NCI-H146 treated with DMSO at 0.1 percent for 48 hours (cell line): Measurements from ENCODE around the gene MPHOSPH8.
"Not testable (repeated sequence)": the region's sequence is repeated elsewhere in the genome, so short reads cannot be mapped to it uniquely, and the experiment has no call there.

Experiments
- DNase-seq: peaks from one replicate; lab custom pipeline; 2025; ENCODE audit not compliant: unreplicated experiment; lab: John Stamatoyannopoulos, UW

The MPHOSPH8 gene

GRCh38 chr13:19680751-19681150 is 47.3 kb downstream of the MPHOSPH8 start:
- no peak for DNase-seq

GRCh38 chr13:19681517-19681916 is 48.1 kb downstream of the MPHOSPH8 start:
- DNase-seq: no peak

GRCh38 chr13:19685034-19685433 is 51.6 kb downstream of the MPHOSPH8 start:
- no peak for DNase-seq

DNA sequence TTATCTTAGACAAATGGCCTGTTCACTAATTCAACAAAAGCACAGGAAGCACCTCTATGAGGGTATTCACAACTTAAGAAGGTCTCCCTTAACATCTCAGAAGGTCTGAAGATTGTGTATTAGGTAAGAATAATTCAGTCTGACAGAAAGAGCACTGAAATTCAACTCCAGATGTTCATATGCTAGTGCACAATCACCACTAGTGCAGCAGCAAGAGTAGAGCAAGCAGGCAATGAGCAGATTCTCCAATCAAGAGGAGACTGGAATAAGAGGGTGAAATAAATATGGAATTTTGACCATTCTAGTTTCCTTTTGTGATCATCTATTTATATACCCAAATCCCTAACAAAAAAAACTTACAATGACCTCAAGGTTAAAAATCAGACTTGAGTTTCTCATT is 52.0 kb downstream of the MPHOSPH8 start:
- DNase-seq: no peak

DNA sequence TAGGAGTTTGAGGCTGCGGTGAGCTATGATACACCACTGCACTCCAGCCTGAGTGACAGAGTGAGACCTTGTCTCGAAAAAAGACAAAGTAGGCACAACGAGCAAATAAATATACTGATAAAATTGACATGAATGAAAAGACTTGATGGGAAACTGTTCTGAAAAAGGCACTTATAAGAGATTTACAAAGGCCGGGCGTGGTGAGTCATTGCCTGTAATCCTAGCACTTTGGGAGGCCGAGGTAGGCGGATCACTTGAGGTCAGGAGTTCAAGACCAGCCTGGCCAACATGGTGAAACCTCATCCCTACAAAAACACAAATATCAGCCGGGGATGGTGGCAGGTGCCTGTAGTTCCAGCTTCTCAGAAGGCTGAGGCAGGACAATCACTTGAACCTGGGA is 58.0 kb downstream of the MPHOSPH8 start:
- not testable (repeated sequence) for DNase-seq

DNA sequence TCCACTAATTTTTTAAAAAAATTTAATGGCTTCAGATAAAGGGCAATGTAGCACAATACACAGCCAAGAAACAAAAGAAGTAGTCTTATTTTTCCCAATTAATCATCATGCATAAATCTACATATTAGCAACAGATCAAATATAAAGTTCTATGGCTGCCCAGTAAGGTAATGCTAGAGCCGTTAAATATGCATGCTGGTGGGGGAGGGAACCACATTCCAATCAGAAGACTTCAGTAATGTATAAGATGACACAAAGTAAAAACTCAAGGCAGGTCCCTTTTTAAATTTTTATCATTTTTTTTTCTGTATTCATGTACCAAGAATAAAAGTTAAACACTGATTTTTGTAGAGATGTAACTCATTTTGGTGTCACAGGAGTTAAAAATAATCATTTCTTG is 62.0 kb downstream of the MPHOSPH8 start:
- no peak for DNase-seq

- no peak for DNase-seq
Observed at GRCh38 chr13:19695829-19696228, 62.4 kb downstream of the MPHOSPH8 start.

GRCh38 chr13:19700963-19701362 is 67.5 kb downstream of the MPHOSPH8 start:
- not testable (repeated sequence) for DNase-seq

DNA sequence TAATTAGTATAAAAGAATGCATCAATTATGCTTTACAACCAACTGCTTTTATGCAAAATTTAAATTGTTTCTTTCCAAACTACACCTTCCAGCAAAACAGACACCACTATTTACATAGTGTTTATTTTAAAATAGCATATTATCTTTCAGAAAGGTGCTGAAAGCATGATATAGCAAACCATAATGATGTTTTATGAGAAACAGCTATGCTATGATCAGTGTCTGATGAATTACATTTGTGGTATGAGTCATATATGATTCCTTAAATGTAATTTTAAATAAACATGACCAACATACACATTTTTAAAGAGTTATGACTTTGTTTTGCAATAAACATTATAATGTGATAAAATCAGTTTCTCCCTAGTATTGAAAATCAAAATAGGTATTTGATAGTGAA is 68.2 kb downstream of the MPHOSPH8 start:
- not testable (repeated sequence) for DNase-seq

GRCh38 chr13:19704256-19704655 is 70.8 kb downstream of the MPHOSPH8 start:
- not testable (repeated sequence) for DNase-seq

DNA sequence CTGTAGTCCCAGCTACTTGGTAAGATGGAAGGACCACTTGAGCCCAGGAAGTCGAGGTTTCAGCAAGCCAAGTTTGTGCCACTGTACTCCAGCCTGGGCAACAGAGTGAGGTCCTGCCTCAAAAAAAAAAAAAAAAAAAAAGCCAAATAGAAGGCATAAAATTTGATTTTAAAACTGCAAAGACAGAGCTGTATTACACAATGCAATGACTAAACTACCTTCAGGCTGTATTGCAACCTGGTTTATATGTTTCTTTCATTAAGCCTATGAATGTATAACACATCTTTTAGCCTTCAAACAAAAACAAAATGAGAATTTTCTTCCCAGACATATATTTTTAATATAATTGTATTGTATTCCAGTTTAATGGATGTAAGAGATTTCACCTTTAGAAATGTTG is 75.6 kb downstream of the MPHOSPH8 start:
- not testable (repeated sequence) for DNase-seq

DNA sequence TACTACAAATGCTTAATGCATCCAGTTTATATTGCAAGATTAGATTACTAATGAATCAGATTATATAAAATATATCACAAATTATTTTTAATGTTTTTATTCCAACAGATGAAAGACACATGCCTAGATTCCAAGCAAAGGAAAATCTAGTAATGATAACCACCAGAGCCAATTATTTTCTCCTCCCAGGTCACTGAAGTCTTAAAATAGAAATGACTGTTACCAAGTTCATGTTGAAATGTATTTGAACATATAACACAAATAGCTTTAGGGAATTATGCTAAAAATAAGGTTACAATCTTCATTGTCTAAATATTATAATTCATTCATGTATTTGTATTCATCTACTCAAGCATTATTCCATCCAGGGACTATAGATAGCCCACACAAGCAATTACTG is 76.3 kb downstream of the MPHOSPH8 start:
- DNase-seq: not testable (repeated sequence)

DNA sequence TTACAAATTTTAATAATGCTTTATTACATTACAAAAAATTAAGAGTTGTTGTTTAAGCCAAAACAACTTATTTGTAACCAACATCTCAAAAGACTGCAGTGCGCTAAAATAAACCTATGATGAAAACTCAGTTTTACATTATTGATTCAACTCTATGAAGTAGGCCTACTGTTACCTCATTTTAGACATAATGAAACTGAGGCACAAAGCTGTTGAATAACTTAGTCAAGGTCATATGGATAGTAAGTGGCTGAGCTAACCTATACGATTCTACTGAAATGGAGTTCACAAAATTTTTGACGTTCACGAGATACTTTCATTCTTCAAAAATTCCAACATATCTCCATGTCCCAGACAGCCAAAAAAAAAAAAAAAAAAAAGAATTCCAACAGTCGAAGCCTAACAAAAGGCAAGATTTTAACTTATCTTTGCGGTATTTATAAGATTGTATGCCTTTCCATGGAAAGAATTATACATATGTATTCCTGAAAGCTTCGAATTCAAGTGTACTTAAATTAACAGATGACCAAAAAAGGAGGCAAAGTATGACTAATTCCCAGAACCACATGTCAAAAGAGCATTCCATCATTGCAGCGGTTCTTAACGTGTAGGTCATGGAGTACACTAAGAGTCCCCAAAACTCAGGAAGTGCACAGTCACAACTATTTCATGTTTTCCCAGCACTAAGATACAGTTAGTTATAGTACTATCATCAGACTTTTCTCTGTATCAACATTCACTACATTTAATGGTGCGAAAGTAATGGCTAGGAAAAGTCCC is 79.9 kb downstream of the MPHOSPH8 start:
- no peak for DNase-seq

DNA sequence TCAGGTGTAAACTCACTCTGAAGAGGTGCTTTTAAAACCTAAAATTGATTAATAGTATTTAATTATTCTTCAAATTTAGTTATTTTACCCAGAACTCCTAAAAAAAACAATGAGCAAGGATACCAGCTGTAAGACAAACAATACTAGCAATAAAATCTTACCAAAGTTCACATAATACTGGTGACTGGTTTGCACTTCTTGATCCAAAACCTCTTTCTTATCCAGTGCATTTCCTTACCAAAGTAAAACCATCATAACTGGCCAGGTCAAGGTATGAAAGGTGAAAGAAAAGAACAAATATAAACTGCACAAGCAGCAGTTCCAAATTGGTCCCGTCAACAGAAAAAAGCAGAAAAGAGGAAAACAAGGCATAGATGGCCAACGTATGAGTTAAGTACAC is 86.6 kb downstream of the MPHOSPH8 start:
- DNase-seq: no peak
